KOPT-K1 (cell line): Measurements from ENCODE around the gene ZNF236.
"Not testable (repeated sequence)": the region's sequence is repeated elsewhere in the genome, so short reads cannot be mapped to it uniquely, and the experiment has no call there.

Source experiments
- H3K27ac ChIP-seq: fragments of 200-600 bp; sonication (generic); 2 replicates; pipeline ENCODE4 v1.5.1; 2016; ENCODE audit warnings: antibody characterized with exemption, mild to moderate bottlenecking, low read depth, low read length; ENCODE audit not compliant: poor library complexity, severe bottlenecking
- H3K36me3 ChIP-seq: fragments of 200-600 bp; sonication (generic); 2 replicates; pipeline ENCODE4 v1.5.1; 2017; ENCODE audit warnings: antibody characterized with exemption, mild to moderate bottlenecking, low read length, moderate library complexity; ENCODE audit not compliant: insufficient read depth
- H3K9me3 ChIP-seq: fragments of 200-600 bp; sonication (generic); 2 replicates; pipeline ENCODE4 v1.5.1; 2017; ENCODE audit warnings: antibody characterized with exemption, low read length, mild to moderate bottlenecking; ENCODE audit not compliant: insufficient read depth, poor library complexity, severe bottlenecking

ZNF236 gene

GRCh38 chr18:76953156-76953555 is 130.8 kb downstream of the ZNF236 start:
- no peak overlapping the region for H3K27ac ChIP-seq
- H3K9me3 ChIP-seq: no peaks in the 10 kb centered on the region
- peaks cover 71% of the 10 kb centered on the region for H3K36me3 ChIP-seq

DNA sequence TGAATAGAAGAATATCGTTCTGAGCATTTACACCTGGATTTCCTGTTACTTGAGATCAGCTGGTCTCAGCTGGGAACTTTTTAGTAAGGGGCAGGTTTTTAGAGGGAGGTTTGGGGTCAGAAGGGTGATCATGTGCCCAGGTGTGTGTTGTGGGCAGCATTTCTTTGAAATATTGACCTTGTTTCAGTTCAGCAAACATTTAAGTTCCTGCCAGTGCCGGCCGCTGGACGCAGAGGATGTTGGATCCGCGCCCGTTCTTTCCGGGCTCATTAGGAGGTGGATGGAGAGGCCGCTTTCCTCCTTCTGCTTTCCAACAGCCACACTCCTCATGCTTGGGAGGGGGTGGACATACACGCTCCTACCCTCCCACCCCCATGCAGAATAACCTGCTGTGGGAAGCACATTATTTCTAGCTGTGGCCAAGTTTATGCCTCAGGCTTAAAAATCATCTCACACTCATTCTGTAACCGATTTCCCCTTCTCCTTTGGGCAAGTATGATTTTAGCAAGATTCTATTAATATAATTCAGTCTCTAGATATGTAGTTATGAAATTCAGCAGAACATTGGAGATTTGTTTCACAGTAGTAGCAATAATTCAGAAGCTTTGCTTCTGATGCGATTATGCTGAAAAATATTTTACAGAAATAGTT is 131.4 kb downstream of the ZNF236 start:
- Histone ChIP-seq H3K36me3 (peaks cover 71% of the 10 kb centered on the region), H3K27ac (no peak overlapping the region), H3K9me3 (no peaks in the 10 kb centered on the region)

- Histone ChIP-seq H3K27ac (no peak overlapping the region), H3K36me3 (peaks cover 79% of the 10 kb centered on the region)
Observed at GRCh38 chr18:76955524-76956170, 133.3 kb downstream of the ZNF236 start.

GRCh38 chr18:76956648-76957047 is 134.3 kb downstream of the ZNF236 start:
- Histone ChIP-seq H3K9me3 (no peaks in the 10 kb centered on the region), H3K27ac (peak overlapping the region; percentile 38), H3K36me3 (peaks cover 85% of the 10 kb centered on the region)

More at GRCh38 chr18:76955524-76956170, 133.3 kb downstream of the ZNF236 start:
- H3K9me3 ChIP-seq: no peaks in the 10 kb centered on the region

GRCh38 chr18:76957384-76958355 is 135.3 kb downstream of the ZNF236 start:
- Histone ChIP-seq H3K27ac (peak overlapping the region; percentile 38), H3K9me3 (no peaks in the 10 kb centered on the region), H3K36me3 (peaks cover 83% of the 10 kb centered on the region)

DNA sequence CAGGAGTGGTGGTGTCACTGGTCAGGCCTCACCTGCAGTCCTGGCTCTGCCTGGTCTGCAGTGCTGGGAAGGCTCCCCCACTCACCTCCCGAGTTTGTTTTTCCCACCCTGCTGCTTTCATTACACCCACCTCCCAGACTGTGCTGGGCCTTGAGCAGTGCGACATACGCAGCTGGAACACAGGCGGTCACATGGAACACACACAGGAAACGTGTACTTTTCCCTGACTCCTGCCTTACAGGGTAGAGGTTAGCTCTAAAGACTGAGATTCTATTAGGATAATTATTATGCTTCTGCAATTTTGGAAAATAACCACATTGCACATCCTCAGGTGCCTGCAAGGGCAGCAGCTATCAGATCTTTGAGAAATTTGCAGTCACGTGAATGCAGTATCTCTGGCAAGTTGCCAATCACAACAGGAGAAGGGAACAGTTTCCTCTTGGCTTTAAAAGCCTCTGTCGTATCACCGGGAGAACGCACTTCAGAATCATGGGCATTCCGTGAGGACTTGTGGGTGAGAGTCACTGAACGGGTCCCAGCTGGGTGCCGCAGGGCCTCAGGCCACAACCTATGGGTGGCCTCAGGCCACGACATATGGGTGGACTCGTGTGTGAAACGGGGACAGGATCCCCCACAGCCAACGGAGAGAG is 136.5 kb downstream of the ZNF236 start:
- H3K9me3 ChIP-seq: no peaks in the 10 kb centered on the region
- peaks cover 80% of the 10 kb centered on the region for H3K36me3 ChIP-seq
- no peak overlapping the region for H3K27ac ChIP-seq

GRCh38 chr18:76959605-76960004 is 137.2 kb downstream of the ZNF236 start:
- Histone ChIP-seq H3K36me3 (peaks cover 76% of the 10 kb centered on the region), H3K9me3 (no peaks in the 10 kb centered on the region), H3K27ac (no peak overlapping the region)

DNA sequence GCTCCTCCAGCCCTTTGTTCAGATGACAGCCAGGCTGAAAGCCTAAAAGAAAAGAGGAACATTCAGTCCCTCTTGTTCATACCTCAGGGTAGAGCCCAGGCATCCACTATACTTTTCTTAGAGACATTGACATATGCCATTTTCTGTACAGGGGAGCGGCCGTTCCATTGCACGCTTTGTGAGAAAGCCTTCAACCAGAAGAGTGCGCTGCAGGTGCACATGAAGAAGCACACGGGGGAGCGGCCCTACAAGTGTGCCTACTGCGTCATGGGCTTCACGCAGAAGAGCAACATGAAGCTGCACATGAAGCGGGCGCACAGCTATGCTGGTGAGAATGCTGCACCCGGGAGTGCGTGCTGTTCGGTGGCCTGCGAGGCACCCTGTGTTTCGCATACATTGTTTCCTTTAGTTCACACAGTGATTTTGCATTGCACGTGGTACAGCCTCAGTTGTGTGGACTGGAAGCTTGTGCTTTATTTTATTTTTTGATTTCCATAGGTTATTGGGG is 138.2 kb downstream of the ZNF236 start:
- Histone ChIP-seq H3K9me3 (no peaks in the 10 kb centered on the region), H3K36me3 (peaks cover 81% of the 10 kb centered on the region)

GRCh38 chr18:76962851-76963250 is 140.5 kb downstream of the ZNF236 start:
- Histone ChIP-seq H3K36me3 (peaks cover 73% of the 10 kb centered on the region), H3K9me3 (no peaks in the 10 kb centered on the region), H3K27ac (no peak overlapping the region)

More for the DNA sequence above, 138.2 kb downstream of the ZNF236 start:
- H3K27ac ChIP-seq: no peak overlapping the region

DNA sequence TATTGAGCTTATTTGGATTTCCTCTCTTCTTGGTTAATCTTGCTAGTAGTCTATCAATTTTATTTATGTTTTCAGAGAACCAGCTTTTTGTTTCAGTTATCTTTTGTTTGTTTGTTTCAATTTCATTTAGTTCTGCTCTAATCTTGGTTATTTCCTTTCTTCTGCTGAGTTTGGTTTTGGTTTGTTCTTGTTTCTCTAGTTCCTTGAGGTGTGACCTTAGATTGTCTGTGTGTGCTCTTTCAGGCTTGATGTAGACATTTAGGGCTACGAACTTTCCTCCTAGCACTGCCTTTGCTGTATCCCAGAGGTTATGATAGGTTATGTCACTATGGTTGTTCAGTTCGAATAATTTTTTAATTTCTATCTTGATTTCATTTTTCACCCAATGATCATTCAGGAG is 141.6 kb downstream of the ZNF236 start:
- peaks cover 72% of the 10 kb centered on the region for H3K36me3 ChIP-seq
- H3K9me3 ChIP-seq: no peaks in the 10 kb centered on the region
- H3K27ac ChIP-seq: no peak overlapping the region

GRCh38 chr18:76965555-76966151 is 143.3 kb downstream of the ZNF236 start:
- peaks cover 58% of the 10 kb centered on the region for H3K36me3 ChIP-seq
- H3K27ac ChIP-seq: not testable (repeated sequence)

DNA sequence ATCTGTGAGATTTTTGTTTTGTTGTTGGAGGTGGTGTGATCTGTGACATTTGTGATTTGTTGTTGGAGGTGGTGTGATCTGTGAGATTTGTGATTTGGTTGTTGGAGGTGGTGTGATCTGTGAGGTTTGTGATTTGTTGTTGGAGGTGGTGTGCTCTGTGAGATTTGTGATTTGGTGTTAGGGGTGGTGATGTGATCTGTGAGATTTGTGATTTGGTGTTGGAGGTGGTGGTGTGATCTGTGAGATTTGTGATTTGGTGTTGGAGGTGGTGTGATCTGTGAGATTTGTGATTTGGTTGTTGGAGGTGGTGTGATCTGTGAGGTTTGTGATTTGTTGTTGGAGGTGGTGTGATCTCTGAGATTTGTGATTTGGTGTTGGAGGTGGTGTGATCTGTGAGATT is 144.9 kb downstream of the ZNF236 start:
- H3K9me3 ChIP-seq, H3K27ac ChIP-seq: not testable (repeated sequence)
- peaks cover 44% of the 10 kb centered on the region for H3K36me3 ChIP-seq

More at GRCh38 chr18:76965555-76966151, 143.3 kb downstream of the ZNF236 start:
- H3K9me3 ChIP-seq: not testable (repeated sequence)

DNA sequence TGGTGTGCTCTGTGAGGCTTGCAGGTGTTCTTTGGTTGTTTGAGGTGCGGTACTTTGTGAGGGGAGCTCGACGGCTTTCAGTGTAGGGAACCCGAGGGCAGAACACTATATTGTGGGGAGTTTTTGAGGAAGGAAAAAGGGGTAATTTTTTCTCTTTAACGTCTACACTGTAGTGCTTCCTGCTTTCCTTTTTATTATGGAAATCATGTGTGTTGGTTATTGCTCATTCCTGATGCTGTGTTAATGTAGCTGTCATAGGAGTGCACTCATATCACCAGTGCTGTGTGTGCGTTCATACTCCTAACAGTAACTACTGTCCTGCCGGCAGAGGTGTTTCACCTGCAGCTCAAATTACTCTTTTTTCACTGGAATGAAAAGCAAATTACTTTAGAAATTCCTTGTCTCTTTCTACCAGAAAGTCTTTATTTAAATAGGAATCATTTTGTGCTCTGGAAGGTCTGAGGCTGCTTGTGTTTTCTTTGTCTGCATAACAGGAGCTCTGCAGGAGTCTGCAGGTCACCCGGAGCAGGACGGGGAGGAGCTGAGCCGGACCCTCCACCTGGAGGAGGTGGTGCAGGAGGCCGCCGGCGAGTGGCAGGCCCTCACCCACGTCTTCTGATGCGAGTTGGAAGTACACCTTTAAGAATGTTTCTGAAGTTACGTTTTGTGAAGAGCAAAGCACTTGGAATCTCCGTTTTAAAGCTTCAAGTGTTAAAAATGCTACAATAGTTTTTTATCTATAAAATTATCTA is 145.5 kb downstream of the ZNF236 start:
- Histone ChIP-seq H3K27ac (no peak overlapping the region), H3K36me3 (peaks cover 39% of the 10 kb centered on the region), H3K9me3 (no peaks in the 10 kb centered on the region)
